ENCODE results near the gene DIP2B.

DIP2B gene

GRCh38 chr12:50508414-50508813 lies 3.6 kb downstream of the DIP2B start:
- H3K4me2 ChIP-seq: no peak overlapping the region
- no peaks in the 10 kb centered on the region for H4K20me1 ChIP-seq (ENCODE audit: insufficient read depth)
- H2AFZ ChIP-seq (ENCODE audit: low read depth): no peak overlapping the region
- peaks cover 52% of the 10 kb centered on the region; the same call in 1 of the 2 replicates for H3K79me2 ChIP-seq (ENCODE audit: insufficient read depth, low read depth)
- no peaks in the 10 kb centered on the region for H3K27me3 ChIP-seq (ENCODE audit: insufficient read depth, low read depth)
- no peak overlapping the region for H3K27ac ChIP-seq
- no peak for TF ChIP-seq CTCF (conservative IDR thresholded peaks at IDR 0.05; ENCODE audit: low read depth, low read length)
- H3K36me3 ChIP-seq (ENCODE audit: insufficient read depth): no peaks in the 10 kb centered on the region
- H3K9ac ChIP-seq: no peak overlapping the region
- peaks cover 18% of the 10 kb centered on the region for H3K4me1 ChIP-seq (ENCODE audit: low read depth, poor library complexity, severe bottlenecking)
- H3K4me3 ChIP-seq (IDR thresholded peaks at IDR 0.05; ENCODE audit: insufficient read depth, low read depth, low read length): no peak overlapping the region

- Histone ChIP-seq H3K4me1 (ENCODE audit: low read depth, poor library complexity, severe bottlenecking) (peaks cover 18% of the 10 kb centered on the region), H3K4me2 (no peak overlapping the region), H2AFZ (ENCODE audit: low read depth) (no peak overlapping the region), H3K27ac (no peak overlapping the region), H3K27me3 (ENCODE audit: insufficient read depth, low read depth) (no peaks in the 10 kb centered on the region), H3K36me3 (ENCODE audit: insufficient read depth) (no peaks in the 10 kb centered on the region), H3K9ac (no peak overlapping the region), H4K20me1 (ENCODE audit: insufficient read depth) (no peaks in the 10 kb centered on the region), H3K79me2 (ENCODE audit: insufficient read depth, low read depth) (peaks cover 52% of the 10 kb centered on the region; the same call in 1 of the 2 replicates), H3K4me3 (IDR thresholded peaks at IDR 0.05; ENCODE audit: insufficient read depth, low read depth, low read length) (no peak overlapping the region)
- no peak for TF ChIP-seq CTCF (conservative IDR thresholded peaks at IDR 0.05; ENCODE audit: low read depth, low read length)
Observed at GRCh38 chr12:50508970-50509663, 4.3 kb downstream of the DIP2B start.

- no peak overlapping the region for H3K4me3 ChIP-seq (IDR thresholded peaks at IDR 0.05; ENCODE audit: insufficient read depth, low read depth, low read length)
- H3K4me2 ChIP-seq: no peak overlapping the region
- no peaks in the 10 kb centered on the region for H3K36me3 ChIP-seq (ENCODE audit: insufficient read depth)
- H3K79me2 ChIP-seq (ENCODE audit: insufficient read depth, low read depth): peaks cover 27% of the 10 kb centered on the region; the same call in 1 of the 2 replicates
- H4K20me1 ChIP-seq (ENCODE audit: insufficient read depth): no peaks in the 10 kb centered on the region
- H3K9ac ChIP-seq: no peak overlapping the region
- H2AFZ ChIP-seq (ENCODE audit: low read depth): no peak overlapping the region
- TF ChIP-seq CTCF (conservative IDR thresholded peaks at IDR 0.05; ENCODE audit: low read depth, low read length): no peak
- H3K4me1 ChIP-seq (ENCODE audit: low read depth, poor library complexity, severe bottlenecking): peaks cover 14% of the 10 kb centered on the region
- H3K27me3 ChIP-seq (ENCODE audit: insufficient read depth, low read depth): no peaks in the 10 kb centered on the region
- no peak overlapping the region for H3K27ac ChIP-seq
Observed at GRCh38 chr12:50514526-50515276, 9.9 kb downstream of the DIP2B start.

GRCh38 chr12:50515587-50515986 lies 10.8 kb downstream of the DIP2B start:
- Histone ChIP-seq H4K20me1 (ENCODE audit: insufficient read depth) (no peaks in the 10 kb centered on the region), H3K36me3 (ENCODE audit: insufficient read depth) (no peaks in the 10 kb centered on the region), H3K27me3 (ENCODE audit: insufficient read depth, low read depth) (no peaks in the 10 kb centered on the region), H2AFZ (ENCODE audit: low read depth) (no peak overlapping the region), H3K4me2 (no peak overlapping the region), H3K27ac (no peak overlapping the region), H3K9ac (no peak overlapping the region), H3K4me1 (ENCODE audit: low read depth, poor library complexity, severe bottlenecking) (peaks cover 20% of the 10 kb centered on the region), H3K4me3 (IDR thresholded peaks at IDR 0.05; ENCODE audit: insufficient read depth, low read depth, low read length) (no peak overlapping the region), H3K79me2 (ENCODE audit: insufficient read depth, low read depth) (peaks cover 23% of the 10 kb centered on the region; the same call in 1 of the 2 replicates)
- no peak for TF ChIP-seq CTCF (conservative IDR thresholded peaks at IDR 0.05; ENCODE audit: low read depth, low read length)

Data from KMS-11 (cell line).